ENCODE measurements around the gene SS18L1. TPM values are rescaled to one million over a fixed set of nuclear protein-coding genes. Genes with fewer than 3 reads are reported as not detected.

Gene SS18L1
- total RNA-seq, 1 experiment from 2014 or later, result 34.1 TPM

DNA sequence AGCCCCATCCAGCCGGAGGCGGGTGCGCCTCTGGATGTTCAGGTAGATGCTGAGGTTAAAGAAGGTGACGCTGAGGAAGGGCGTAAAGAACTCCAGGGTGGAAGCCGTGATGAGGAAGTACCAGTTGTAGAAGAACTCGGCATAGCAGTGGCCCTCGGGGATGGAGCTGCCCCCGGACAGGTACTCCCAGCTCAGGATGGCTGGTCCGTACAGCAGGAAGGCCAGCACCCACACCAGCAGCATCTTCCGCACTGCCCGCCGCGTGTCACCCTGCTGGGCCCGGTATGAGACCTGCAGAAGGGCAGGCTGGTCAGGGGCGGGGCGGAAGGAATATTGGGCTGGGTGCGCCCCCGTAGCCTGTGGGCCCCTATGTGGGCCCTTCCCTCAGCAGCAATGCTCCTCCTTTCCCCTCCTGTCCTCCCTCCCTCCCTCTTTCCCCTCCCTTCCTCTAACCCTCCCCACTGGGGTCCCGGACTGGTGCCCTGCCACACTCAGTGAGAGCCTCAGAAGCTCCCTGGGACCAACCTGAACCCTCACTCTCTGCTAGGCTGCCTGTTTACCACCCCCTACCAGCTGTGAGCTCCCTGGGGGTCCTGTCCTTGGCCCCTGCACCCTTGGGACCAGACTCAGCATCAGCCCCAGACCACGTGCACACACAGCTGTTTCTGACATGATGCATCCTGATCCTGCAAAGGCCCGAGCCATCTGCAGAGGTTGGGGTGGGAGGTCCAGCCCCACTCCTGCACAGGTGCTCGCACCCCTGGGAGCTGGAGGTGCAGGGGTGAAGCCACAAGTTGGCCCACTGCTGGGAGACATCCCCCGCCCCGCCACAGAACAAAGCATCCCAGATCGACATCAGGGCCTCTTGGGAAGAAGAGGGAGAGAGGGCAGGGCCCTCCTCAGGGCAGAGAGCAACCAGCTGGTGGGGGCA lies 73.3 kb downstream of the SS18L1 start:
- Mint-ChIP-seq H3K27me3 (ENCODE audit: low read depth) (peaks cover 32% of the 10 kb centered on the region), H3K27ac (no peak overlapping the region), H3K36me3 (no peaks in the 10 kb centered on the region), H3K4me1 (peaks cover 17% of the 10 kb centered on the region), H3K9me3 (no peaks in the 10 kb centered on the region), H3K4me3 (no peak overlapping the region)
- POLR2A ChIA-PET, result no interaction called here
- TF ChIP-seq TCF7 (CRISPR knock-in tag; IDR thresholded peaks at IDR 0.05; ENCODE audit: low read depth), result no peak
- TF ChIP-seq JAZF1 (CRISPR knock-in tag; IDR thresholded peaks at IDR 0.05), result no peak
- TF ChIP-seq, protein P1, sequence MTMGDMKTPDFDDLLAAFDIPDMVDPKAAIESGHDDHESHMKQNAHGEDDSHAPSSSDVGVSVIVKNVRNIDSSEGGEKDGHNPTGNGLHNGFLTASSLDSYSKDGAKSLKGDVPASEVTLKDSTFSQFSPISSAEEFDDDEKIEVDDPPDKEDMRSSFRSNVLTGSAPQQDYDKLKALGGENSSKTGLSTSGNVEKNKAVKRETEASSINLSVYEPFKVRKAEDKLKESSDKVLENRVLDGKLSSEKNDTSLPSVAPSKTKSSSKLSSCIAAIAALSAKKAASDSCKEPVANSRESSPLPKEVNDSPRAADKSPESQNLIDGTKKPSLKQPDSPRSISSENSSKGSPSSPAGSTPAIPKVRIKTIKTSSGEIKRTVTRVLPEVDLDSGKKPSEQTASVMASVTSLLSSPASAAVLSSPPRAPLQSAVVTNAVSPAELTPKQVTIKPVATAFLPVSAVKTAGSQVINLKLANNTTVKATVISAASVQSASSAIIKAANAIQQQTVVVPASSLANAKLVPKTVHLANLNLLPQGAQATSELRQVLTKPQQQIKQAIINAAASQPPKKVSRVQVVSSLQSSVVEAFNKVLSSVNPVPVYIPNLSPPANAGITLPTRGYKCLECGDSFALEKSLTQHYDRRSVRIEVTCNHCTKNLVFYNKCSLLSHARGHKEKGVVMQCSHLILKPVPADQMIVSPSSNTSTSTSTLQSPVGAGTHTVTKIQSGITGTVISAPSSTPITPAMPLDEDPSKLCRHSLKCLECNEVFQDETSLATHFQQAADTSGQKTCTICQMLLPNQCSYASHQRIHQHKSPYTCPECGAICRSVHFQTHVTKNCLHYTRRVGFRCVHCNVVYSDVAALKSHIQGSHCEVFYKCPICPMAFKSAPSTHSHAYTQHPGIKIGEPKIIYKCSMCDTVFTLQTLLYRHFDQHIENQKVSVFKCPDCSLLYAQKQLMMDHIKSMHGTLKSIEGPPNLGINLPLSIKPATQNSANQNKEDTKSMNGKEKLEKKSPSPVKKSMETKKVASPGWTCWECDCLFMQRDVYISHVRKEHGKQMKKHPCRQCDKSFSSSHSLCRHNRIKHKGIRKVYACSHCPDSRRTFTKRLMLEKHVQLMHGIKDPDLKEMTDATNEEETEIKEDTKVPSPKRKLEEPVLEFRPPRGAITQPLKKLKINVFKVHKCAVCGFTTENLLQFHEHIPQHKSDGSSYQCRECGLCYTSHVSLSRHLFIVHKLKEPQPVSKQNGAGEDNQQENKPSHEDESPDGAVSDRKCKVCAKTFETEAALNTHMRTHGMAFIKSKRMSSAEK (CRISPR knock-in tag; IDR thresholded peaks at IDR 0.05; ENCODE audit: borderline replicate concordance), result no peak
- TF ChIP-seq ZNF396 (CRISPR knock-in tag; IDR thresholded peaks at IDR 0.05; ENCODE audit: borderline replicate concordance), result no peak
- no peak for TF ChIP-seq MXD4 (CRISPR knock-in tag; IDR thresholded peaks at IDR 0.05; ENCODE audit: borderline replicate concordance)
- TF ChIP-seq E2F4 (CRISPR knock-in tag; IDR thresholded peaks at IDR 0.05; ENCODE audit: borderline replicate concordance, low read depth), result no peak
- TF ChIP-seq AR (CRISPR knock-in tag; IDR thresholded peaks at IDR 0.05), result no peak
- no peak for TF ChIP-seq OVOL2 (CRISPR knock-in tag; IDR thresholded peaks at IDR 0.05; ENCODE audit: borderline replicate concordance)
- TF ChIP-seq JUN (CRISPR knock-in tag; IDR thresholded peaks at IDR 0.05), result no peak
- TF ChIP-seq, protein P2, sequence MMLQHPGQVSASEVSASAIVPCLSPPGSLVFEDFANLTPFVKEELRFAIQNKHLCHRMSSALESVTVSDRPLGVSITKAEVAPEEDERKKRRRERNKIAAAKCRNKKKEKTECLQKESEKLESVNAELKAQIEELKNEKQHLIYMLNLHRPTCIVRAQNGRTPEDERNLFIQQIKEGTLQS (CRISPR knock-in tag; conservative IDR thresholded peaks at IDR 0.05), result no peak
- TF ChIP-seq SP1 (CRISPR knock-in tag; conservative IDR thresholded peaks at IDR 0.05), result no peak
- TF ChIP-seq RELA (CRISPR knock-in tag; IDR thresholded peaks at IDR 0.05; ENCODE audit: borderline replicate concordance), result no peak
- TF ChIP-seq ZSCAN18 (CRISPR knock-in tag; IDR thresholded peaks at IDR 0.05), result no peak
- no peak for TF ChIP-seq ZNF219 (CRISPR knock-in tag; IDR thresholded peaks at IDR 0.05; ENCODE audit: borderline replicate concordance)
- TF ChIP-seq ZNF423 (CRISPR knock-in tag; IDR thresholded peaks at IDR 0.05), result no peak
- TF ChIP-seq ZNF317 (CRISPR knock-in tag; IDR thresholded peaks at IDR 0.05; ENCODE audit: borderline replicate concordance, low read depth), result no peak
- TF ChIP-seq IRF1 (CRISPR knock-in tag; IDR thresholded peaks at IDR 0.05), result no peak
- ATAC-seq, result no peak
- CTCF ChIA-PET, result interaction anchor here (2.2 kb wide), 1 partner anchor 60 kb away, joined by 6 read pairs; no protein-coding TSS in a partner anchor
- DNase-seq (ENCODE audit: low spot score), result no peak

Data from WTC11 (cell line).